ENCODE data around the gene BRD8.
"Not testable (repeated sequence)": the region's sequence is repeated elsewhere in the genome, so short reads cannot be mapped to it uniquely, and the experiment has no call there.

Gene BRD8, protein sequence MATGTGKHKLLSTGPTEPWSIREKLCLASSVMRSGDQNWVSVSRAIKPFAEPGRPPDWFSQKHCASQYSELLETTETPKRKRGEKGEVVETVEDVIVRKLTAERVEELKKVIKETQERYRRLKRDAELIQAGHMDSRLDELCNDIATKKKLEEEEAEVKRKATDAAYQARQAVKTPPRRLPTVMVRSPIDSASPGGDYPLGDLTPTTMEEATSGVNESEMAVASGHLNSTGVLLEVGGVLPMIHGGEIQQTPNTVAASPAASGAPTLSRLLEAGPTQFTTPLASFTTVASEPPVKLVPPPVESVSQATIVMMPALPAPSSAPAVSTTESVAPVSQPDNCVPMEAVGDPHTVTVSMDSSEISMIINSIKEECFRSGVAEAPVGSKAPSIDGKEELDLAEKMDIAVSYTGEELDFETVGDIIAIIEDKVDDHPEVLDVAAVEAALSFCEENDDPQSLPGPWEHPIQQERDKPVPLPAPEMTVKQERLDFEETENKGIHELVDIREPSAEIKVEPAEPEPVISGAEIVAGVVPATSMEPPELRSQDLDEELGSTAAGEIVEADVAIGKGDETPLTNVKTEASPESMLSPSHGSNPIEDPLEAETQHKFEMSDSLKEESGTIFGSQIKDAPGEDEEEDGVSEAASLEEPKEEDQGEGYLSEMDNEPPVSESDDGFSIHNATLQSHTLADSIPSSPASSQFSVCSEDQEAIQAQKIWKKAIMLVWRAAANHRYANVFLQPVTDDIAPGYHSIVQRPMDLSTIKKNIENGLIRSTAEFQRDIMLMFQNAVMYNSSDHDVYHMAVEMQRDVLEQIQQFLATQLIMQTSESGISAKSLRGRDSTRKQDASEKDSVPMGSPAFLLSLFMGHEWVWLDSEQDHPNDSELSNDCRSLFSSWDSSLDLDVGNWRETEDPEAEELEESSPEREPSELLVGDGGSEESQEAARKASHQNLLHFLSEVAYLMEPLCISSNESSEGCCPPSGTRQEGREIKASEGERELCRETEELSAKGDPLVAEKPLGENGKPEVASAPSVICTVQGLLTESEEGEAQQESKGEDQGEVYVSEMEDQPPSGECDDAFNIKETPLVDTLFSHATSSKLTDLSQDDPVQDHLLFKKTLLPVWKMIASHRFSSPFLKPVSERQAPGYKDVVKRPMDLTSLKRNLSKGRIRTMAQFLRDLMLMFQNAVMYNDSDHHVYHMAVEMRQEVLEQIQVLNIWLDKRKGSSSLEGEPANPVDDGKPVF

DNA sequence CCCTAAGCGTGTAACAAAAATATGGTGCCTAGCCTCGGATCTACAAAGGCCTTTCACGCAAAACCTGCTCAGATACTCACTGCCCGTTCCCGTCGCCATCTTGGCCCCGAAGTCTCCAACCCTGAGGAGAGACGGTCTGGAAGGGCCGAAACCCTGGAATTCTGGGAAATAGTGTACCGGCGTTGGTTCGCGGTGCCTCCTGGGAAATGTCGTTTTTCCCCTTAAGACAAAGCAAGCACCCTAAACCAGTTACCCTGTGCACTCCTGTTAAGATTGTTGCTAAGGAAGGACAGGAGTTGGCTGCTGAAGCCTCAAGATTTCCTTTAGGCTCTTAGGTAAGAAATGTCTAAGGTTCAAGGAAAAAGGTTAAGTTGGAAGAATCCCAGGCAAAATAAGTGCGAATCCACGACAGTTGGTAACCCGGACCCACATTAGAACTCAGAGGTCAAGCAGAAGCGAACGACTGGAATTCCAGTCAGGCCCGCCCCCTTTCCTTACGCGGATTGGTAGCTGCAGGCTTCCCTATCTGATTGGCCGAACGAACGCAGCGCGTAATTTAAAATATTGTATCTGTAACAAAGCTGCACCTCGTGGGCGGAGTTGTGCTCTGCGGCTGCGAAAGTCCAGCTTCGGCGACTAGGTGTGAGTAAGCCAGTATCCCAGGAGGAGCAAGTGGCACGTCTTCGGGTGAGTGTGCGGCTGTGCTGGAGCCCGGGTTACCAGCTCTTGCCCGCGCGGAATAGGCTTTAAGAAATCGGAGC is at the start of gene BRD8, which contains the start of gene KIF20A:
BRD8 (minus strand) TSS at position 115 of the 761 bp plus-strand sequence; CDS start at position 99, 16 bp downstream.
KIF20A (plus strand) TSS at position 597 of the 761 bp plus-strand sequence. CDS start 569 bp downstream, outside the sequence.
- DNase-seq, result peak; percentile 46 to 98 (median 93)

DNA sequence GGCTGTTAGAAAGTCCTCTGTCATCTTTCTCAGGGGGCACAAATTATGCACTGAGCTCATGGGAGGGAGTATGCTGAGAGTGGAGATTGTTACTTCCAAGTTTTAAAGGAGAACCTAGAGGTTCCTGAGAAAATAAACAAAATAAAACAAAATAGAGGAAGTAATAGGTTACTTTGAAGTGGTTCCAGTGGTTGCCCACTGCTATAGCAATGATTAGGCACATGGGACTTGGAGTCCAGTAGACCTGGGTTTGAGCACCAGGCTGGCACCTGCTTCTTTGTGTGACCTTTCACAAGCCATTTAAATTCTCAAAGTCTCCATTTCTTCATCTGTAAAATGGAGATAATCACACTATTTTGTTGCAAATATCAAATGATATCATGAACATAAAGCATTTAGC is 48.5 kb upstream of the BRD8 start:
- no peak for DNase-seq

DNA sequence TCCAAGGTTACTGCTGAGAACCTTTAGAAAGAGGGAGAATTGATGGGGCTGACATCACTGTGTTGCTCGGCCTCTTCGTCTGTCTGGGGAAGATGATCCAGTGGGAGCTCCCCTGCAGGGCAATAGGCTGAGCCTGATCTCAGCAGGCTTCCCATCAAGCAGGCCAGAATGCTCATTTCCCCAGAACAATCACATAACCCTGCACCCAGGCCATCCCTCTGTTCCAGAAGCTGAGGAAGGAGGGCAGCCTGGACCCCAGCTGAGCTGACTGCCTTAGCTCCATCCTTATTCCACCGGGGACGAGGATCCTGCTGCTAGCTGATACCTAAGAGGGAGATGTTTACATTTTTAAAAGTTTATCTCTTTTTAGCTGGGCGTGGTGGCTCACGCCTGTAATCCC is 46.3 kb upstream of the BRD8 start:
- DNase-seq, result no peak

DNA sequence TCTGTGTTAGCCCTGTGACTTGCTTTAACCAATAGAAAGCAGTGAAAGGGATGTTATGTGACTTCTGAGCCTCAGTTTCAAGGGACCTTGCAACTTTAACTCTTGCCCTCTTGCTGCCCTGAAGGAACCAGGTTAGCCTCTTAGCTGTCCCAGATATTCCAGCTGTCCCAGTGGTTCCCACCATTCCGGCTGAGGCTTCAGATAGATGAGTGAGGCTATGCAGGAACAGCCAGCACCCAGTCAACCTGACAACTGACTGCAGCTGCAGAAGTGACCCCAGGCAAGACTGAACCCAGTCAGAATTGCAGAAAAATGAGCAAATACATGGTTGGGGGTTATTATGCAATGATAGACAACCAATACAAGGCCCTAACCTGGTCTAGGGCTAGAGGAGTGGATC is 45.1 kb upstream of the BRD8 start:
- no peak for DNase-seq

DNA sequence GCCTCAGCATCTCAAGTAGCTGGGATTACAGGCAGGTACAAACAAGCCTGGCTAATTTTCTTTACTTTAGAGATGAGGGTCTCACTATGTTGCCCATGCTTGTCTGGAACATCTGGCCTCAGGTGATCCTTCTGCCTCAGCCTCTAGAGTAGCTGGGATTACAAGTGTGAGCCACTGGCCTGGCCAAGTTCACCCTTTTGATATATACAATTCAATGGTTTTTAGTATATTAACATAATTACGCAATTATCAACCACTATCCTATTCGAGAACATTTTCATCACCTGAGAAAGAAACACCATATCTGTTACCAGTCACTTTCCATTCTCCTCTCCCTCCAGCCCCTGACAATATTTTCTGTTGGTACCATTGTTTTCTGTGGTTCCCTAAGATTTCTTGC is 38.4 kb upstream of the BRD8 start:
- no peak for DNase-seq

DNA sequence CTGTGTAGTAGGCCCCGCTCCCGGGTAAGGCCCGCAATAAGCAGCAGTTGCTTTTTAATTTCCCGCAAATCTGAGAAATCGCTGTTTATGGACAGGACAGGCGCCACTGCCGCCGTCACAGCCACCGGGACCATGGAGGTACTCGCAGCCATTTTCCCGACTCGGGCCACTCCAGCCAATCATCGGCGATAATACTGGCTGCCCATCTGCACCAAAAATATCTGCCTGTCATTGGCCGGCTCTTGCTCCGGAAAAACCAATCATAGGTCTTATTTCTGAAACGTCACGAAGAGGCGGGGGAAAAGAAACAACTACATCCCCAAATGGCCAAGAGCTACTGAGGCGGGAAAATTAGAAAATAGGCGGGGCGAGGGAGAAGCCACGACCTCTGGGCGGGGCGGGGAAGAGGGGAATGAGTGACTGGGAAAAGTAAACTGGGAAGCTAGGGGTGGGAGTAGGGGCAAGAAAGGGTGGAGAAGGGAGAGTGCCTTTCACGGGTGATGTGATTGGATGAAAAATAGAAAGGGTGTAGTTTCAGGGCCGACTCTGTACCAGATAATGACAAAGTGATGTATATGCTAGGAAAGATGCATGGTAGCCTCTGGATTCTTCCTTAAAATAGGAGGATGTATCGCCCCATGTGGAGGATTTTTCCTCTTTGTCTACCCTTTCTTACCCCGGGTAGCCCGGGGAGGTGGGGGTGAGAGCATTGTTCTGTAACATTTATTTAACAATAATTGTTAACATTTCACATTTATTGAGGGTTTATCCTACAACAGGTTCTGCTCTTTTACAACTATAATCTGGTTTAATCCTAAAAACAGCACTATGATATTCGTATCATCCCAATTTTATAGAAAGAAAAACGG is 35.0 kb upstream of the BRD8 start, which contains the start of gene CDC23:
CDC23 (minus strand) TSS at position 163 of the 869 bp plus-strand sequence; CDS start at position 152, 11 bp downstream.
- peak; percentile 33 to 97 (median 88) for DNase-seq

DNA sequence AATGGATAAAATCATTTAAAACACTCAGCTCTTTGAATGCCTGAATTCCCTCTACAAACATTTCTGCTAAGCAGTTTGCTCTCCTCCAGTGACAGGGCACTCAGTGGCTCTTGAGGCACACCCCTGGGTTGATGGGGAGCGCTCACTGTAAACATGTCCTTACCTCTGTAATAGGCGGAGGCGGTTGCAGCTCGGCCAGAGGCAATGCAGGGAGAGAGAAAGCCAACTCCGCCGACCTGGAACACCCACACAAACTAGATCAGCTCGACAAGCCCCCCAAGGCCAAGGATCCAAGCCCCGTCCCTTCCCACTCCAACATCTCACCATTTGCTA is 34.4 kb upstream of the BRD8 start:
- DNase-seq, result peak in 3 of 58 donors; percentile 29 to 61 (median 32)

DNA sequence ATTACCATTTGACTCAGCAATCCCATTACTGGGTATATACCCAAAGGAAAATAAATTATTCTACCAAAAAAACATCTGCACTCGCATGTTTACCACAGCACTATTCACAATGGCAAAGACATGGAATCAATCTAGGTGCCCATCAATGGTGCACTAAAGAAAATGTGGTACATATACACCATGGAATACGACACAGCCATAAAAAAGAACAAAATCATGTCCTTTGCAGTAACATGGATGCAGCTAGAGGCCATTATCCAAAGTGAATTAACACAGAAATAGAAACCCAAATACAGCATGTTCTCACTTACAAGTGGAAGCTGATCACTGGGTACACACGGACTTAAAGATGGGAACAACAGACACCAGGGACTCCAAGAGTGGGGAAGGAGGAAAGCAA is 32.6 kb upstream of the BRD8 start:
- DNase-seq, result no peak

DNA sequence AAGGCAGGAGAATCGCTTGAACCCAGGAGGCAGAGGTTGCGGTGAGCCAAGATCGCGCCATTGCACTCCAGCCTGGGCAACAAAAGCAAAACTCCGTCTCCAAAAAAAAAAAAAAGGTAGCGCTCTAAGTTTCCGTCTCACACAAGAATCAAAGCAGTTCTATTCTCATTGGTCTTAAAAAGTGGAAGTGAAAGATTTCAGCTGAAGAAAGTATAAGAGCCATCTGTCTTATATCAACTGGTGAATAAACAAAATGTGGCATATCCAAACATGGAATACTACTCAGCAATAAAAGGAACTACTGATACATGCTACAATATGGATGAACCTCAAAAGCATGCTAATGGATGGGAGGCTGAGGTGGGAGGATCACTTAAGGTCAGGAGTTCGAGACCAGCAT is 15.4 kb upstream of the BRD8 start:
- not testable (repeated sequence) for DNase-seq

DNA sequence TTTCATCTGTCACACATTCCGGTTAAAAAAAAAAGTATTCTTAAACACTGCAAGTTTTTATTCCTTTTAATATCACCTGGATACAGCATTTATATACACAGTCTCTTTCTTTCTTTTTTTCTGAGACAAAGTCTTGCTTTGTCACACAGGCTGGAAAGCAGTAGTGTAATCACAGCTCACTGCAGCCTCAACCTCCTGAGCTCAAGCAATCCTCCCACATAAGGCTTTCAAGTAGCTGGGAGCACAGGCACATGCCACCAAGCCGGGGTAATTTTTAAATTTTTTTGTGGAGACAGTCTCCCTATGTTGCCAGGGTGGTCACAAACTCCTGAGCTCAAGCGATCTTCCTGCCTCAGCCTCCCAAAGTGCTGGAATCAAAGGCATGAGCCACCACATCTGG is 14.4 kb upstream of the BRD8 start:
- DNase-seq, result no peak

DNA sequence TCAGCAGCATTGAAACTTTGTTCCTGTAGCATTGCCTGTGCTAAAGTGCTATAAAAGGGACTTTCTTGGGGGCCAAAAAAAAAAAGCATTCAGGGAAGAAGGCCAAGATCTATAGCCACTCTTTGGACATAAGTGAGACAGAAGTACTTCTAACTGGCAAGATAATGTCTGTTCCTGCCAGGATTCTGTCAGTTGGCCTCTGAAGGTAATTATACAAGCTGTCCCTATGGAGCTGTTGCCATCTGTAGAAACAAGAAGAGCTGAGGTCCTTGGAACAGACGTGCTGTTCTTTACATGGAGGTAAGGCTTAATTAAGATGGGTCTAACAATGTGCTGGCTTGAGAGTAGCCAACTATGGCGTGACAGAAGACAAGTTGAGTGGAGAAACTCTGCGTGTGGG is 10.2 kb upstream of the BRD8 start:
- DNase-seq, result peak in 1 of 58 donors; percentile 4

DNA sequence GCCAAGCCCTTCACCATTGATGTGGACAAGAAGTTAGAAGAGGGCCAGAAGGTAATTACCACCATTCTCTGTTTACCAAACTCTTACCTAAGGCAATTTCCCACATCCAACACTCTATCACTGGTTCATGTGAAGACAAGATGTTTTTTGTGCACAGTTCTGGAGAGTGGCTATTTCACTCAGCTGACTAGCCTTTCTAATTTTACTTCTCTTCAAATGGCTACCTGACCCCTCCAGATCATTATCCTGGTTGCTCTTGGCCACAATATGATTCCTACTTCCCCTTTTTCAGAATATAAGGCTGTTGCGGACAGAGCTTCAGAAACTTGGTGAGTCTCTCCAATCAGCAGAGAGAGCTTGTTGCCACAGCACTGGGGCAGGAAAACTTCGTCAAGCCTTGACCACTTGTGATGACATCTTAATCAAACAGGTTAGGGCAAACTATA is 7.6 kb upstream of the BRD8 start:
- DNase-seq, result no peak

DNA sequence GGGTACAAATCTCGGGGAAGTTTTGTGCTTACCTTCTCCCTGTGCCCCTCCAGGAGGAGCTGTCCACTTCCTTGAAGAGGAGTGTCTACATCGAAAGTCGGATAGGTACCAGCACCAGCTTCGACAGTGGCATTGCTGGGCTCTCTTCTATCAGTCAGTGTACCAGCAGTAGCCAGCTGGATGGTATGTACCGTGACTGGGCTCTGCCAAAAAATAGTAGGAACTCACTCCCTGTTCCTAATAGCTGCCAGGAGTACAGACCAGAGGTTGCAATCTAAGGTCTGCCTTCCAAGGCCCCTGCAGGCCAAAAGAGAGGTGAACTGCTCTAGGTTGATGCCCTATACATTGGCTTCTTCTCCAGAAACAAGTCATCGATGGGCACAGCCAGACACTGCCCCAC is 4.4 kb upstream of the BRD8 start:
- no peak for DNase-seq

DNA sequence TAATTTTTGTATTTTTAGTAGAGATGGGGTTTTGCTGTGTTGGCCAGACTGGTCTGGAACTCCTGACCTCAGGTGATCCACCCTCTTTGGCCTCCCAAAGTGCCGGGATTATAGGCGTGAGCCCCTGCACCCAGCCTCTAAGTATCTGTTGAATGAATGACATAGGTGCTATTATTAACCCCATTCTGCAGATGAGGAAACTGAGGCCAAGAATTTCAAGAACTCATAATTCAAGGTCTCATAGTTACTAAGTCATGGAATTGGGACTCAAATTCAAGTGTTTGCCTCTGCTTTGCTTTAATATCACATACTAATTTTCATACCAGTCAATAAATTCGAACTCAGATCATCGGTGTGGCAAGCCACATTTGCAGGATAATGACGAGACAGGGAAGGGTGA is 2.4 kb upstream of the BRD8 start:
- DNase-seq, result no peak

DNA sequence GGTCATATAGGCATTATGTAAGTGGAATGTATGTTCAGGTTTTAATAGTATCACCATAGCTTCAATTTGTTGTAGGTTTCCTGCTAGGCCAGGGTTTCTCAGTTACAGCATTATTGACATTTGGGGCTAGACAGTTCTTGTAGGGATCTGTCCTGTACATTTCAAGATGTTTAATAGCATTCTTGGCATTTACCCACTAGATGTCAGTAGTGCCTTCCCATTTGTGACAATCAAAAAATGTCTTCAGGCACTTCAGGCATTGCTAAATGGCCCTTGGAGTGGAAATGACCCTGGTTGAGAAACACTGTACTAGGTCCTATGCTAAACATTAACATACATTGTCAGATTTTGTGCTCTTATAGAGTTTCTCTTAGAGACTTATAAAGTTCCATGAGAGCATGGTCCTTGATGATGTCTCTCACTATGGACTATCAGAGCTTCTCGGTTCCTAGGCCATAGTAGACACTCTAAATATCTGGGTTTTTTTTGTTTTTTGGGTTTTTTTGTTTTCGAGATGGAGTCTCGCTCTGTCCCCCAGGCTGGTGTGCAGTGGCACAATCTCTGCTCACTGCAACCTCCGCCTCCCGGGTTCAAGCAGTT is 1.9 kb upstream of the BRD8 start:
- DNase-seq, result peak in 1 of 58 donors; percentile 1

DNA sequence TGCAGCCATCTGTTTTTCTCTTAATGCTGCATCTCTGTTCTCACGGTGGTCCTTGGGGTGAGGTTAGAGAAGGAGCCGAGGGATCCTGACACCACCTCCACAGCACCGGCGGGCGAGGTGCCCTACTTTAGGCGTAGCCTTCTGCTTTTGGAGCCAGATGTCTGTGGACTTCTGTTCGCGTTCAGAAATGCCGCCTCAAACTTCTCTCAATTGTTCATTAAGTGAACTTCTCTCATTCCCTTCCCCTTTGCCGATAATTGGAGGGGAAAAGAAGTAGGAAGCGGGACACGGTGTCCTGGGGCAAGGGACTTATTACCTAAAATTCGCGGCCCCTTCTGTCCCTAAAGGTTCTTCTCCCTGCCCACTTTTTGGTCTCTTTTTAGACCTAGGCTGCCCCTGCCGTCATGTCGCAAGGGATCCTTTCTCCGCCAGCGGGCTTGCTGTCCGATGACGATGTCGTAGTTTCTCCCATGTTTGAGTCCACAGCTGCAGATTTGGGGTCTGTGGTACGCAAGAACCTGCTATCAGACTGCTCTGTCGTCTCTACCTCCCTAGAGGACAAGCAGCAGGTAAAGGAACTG is 937 bp upstream of the BRD8 start:
- no peak for DNase-seq

DNA sequence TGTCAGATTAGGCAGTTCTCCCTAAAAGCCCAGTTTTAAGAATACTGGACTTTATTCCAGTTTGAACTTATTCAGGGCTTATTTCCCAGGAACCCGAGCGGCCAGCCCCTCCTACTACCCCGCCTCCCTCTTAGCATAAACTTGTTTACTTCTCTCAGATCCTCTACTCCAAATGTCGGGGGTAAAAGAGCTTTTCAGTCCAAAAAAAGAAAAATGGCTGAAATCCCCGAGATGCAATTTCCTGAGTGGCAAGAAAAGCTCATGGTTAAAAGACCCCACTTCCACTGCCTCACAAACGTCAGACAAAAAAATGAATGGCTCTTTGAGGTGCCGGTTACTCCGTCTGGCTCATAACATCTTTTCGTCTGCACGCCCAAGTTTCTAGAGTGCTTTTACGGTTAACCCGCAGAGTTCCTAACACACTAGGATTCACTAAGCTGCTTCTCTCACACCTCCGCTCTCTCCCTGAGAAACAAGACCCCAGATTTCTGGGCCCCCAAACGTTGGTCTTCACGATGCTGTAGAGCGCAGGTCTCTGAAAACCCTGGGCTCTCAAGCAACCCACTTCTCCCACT is 402 bp downstream of the BRD8 start:
- peak in 30 of 58 donors; percentile 1 to 46 (median 18) for DNase-seq

DNA sequence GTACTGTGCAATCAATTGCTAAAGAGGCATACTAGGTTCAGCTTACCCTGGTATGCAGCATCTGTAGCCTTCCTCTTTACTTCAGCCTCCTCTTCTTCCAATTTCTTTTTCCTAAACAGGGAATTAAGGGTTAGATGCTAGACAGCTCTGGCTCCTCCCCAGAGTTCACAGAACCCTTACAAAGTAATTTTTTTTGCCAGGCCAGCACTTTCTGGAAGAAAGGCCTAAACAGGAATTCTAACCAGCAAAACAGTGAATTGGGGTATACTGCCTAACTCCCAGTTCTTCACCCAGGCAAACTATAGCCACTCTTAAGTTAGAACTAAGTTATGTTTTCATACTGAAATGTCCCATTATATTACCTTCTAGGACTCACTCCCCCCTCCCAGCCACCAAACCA is 8.1 kb downstream of the BRD8 start:
- no peak for DNase-seq

Data from anterior cingulate cortex (tissue), 58 donors.